ENCODE data around the gene KNDC1.
"Not testable (repeated sequence)": the region's sequence is repeated elsewhere in the genome, so short reads cannot be mapped to it uniquely, and the experiment has no call there.

KNDC1 gene

DNA sequence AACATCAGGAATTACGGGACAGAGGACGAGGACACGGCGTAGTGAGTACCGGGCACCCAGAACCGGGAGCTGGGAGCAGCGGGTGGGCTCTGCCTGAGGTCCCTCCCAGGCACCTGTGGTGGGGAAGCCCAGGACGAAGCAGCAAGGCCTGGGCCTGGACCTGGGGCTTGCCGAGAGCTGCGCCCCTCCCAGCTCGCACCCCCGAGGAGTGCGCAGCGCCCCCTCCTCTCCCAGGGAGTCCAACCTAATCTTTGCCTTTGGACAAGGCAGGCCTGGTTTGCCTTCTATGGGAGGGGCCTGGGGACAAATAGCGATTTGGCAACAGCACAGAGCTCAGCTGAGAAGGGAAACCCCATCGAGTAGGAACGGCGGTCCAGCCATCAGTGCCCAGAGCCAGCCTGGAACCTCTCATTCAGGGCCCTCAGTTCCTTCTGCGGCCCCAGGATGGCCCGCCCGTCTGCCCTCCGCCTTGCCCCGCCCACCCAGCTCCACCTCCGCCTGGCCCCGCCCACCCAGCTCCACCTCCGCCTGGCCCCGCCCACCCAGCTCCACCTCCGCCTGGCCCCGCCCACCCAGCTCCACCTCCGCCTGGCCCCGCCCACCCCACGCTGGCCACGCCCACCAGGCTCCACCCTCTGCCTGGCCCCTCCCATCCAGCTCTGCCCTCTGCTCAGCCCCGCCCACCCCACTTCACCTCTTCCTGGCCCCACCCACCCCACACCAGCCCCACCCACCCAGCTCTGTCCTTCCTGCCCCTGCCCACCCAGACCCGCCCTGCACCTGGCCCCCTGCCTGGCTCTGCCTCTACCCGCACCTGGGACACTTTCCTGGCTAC lies 32.5 kb upstream of the KNDC1 start:
- no peak for DNase-seq

DNA sequence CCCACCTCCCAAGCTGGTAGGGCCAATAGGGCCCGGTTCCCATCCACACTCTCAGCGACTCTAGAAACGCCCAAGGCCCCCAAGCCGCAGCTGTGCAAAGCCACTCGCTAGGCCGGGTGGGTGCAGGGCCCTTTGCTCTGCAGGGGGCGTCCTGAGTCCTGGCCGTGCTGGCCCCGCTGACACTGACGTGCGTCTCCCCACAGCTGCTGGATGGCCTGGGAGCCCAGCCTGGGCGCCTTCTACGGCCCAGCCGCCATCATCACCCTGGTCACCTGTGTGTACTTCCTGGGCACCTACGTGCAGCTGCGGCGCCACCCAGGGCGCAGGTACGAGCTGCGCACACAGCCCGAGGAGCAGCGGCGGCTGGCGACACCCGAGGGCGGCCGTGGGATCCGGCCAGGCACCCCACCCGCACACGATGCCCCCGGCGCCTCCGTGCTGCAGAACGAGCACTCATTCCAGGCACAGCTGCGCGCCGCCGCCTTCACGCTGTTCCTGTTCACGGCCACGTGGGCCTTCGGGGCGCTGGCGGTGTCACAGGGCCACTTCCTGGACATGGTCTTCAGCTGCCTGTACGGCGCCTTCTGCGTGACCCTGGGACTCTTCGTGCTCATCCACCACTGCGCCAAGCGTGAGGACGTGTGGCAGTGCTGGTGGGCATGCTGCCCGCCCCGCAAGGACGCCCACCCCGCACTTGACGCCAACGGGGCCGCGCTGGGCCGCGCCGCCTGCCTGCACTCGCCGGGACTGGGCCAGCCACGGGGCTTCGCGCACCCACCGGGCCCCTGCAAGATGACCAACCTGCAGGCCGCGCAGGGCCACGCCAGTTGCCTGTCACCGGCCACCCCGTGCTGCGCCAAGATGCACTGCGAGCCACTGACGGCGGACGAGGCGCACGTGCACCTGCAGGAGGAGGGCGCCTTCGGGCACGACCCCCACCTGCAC lies 31.6 kb upstream of the KNDC1 start:
- no peak for DNase-seq

DNA sequence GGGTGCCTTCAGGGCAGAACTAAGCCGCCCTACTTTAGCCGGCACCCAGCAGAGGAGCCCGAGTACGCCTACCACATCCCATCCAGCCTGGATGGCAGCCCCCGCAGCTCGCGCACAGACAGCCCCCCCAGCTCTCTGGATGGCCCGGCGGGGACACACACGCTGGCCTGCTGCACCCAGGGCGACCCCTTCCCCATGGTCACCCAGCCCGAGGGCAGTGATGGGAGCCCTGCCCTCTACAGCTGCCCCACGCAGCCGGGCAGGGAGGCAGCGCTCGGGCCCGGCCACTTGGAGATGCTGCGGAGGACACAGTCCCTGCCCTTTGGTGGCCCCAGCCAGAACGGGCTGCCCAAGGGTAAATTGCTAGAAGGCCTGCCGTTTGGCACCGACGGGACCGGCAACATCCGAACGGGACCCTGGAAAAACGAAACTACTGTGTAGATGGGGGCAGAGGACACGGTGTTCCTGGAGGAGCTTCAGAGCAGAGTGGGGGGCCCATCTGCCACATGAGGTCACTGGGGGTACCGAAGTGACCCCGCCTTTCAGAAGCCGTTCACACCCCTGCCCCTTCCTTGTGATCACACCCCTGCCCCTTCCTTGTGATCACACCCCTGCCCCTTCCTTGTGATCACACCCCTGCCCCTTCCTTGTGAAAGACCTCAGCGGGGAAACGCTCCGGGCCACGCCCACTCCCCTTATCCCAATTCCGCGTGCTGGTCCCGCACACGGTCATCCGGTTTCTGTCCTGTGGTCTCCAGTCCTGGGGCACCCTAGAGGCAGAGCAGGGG lies 30.8 kb upstream of the KNDC1 start:
- no peak for DNase-seq

DNA sequence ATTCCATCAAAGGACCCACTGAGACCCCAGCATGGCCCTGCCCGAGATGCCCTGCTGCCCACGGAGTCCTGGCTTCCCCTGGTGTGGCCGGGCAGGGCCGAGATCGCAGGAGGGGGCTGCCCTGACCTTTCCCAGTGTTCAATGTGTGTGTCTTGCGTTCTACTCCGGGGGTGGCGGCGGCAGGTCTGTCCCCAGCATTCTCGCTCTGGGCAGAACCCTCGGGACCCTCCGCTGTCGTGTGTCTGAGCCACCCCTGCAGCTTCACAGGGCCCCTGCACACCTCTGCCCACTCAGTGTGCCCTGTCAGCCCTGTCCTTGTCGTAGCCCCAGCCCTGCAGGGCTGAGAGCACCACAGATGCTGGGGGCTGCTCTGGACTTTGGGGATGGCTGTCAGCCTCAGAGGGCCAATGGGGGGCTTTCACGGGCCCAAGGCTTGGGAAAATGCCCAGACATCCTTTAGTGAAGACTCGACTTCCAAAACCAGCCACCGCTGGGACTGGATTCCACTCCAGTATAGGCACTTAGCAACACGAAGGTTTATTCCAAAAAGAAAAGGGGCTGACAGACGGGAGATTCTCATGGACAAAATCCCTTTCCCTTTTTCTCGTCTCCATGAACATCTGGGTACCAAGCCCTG lies 30.0 kb upstream of the KNDC1 start:
- no peak for DNase-seq

DNA sequence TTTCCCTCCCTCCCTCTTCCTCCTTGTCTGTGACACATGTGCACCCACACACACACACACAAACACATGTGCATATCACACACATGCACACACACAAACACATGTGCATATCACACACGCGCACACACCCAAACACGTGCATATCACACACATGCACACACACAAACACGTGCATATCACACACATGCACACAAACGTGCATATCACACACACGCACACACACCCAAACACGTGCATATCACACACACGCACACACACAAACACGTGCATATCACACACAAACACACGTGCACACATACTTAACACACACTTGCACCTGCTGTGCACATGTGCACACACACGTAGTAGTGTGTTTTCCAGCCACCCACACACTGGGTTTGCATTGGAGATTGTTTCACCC lies 29.4 kb upstream of the KNDC1 start:
- DNase-seq, result no peak

DNA sequence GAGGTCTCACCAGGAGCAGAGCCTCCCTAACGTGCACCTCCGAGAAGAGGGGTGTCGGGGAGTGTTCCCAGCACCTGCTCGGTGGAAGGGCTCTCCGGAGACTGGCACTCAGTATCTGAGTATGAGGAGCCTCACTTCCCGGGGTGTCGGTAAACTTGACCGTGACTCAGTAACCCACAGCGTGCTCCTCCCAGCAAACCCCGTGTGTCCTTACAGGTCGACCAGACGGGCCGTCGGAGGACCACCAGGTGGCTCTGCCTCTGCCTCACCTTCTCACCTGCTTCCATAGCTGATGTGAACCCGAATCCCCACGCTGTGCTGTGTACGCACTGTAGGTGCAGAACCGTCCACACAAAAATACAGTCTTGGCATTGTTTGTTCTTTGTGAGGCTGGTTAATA lies 29.0 kb upstream of the KNDC1 start:
- DNase-seq, result no peak

DNA sequence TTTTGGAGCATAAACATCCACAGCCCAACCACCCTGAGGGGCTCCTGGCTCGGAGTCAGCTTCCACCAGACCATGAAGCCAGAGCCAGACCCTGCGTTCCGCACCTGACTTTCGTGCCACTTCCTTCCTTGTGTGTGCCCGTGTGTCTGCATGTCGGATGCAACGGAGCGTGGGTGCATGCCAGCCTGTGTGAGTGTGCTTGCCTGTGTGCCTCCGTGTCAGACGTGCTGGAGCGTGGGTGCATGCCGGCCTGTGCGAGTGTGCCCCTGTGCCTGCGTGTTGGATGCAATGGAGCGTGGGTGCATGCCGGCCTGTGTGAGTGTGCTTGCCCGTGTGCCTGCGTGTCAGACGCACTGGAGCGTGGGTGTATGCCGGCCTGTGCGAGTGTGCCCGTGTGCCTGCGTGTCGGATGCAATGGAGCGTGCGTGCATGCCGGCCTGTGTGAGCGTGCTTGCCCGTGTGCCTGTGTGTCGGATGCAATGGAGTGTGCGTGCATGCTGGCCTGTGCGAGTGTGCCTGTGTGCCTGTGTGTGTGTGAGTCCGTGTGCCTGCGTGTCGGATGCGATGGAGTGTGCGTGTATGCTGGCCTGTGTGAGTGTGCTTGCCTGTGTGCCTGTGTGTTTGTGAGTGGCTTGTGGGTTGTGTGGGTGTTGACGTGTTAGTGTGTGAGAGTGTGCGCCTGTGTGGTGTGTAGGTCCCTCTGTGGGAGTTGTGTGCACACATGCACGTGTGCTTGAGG lies 28.1 kb upstream of the KNDC1 start:
- DNase-seq, result no peak

DNA sequence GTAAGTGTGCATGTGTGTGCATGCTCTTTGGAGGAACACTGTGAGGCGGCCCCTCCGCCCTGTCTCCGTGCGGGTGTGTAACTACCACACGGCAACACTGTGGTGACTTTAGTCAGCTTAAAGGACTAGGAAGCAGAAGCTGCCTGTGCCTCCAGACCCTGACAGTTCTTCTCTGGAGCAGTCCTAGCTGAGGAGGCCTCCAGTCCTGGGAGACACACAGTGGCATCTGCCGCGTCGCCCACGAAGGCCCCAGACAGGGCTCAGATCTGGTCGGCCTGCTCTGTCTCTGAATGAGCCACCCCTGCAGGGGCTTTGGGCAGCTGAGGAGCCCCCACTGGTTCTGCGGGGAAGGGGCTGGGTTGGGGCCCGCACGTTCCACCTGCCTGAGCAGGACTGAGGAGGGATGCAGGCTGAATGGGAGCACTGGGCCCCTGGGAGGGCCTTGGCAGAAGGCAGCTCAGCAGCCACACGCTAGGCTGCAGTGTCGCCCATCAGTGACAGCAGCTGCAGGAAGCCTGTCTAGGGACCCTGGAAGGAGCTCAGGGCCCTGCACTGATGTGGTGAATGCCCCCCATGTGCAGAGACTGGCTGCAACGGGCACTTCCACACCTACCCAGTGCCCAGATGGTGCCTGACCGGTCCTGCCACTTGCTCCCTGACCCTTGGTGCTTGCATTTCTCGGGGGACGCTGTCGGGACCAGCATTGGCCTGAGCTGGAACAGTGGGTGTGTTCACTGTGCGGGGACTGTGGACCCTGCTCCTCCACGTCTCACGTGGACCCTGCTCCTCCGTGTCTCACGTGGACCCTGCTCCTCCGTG lies 27.3 kb upstream of the KNDC1 start:
- no peak for DNase-seq

DNA sequence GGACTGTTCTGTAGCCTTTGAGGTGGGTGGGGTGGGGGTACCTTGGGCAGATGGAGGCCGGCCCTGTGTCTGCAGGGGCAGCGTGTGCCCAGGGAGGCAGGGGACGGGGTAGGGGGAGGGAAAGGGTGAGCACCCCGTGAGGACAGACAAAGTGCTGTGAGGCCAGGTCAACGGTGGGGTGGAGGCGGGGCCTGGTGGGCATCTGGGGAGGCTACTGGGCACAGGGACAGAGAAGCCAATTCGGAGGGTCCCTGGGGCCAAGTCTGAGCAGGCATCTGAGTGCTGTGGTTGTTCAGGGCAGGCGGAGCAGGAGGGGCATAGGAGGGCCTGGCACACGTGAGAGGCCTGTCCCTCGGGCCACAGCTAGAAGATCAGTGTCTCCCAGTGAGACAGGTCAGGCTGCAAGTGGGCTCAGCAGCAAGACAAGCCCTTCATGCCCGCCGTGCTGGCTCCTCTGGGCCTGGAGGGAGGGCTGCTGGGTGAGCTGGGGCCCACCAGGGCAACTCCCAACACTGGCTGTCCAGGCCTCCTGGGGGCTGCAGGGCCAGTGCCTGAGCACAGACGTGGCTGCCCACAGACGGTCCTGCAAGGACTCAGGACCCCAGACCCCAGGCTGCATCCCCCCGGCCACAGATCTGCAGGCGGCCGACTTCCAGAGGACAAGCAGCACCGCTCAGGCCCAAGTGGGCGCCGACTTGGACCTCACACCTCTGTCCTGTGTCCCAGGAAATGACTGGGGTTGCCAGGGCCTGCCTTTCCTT lies 26.4 kb upstream of the KNDC1 start:
- no peak for DNase-seq

DNA sequence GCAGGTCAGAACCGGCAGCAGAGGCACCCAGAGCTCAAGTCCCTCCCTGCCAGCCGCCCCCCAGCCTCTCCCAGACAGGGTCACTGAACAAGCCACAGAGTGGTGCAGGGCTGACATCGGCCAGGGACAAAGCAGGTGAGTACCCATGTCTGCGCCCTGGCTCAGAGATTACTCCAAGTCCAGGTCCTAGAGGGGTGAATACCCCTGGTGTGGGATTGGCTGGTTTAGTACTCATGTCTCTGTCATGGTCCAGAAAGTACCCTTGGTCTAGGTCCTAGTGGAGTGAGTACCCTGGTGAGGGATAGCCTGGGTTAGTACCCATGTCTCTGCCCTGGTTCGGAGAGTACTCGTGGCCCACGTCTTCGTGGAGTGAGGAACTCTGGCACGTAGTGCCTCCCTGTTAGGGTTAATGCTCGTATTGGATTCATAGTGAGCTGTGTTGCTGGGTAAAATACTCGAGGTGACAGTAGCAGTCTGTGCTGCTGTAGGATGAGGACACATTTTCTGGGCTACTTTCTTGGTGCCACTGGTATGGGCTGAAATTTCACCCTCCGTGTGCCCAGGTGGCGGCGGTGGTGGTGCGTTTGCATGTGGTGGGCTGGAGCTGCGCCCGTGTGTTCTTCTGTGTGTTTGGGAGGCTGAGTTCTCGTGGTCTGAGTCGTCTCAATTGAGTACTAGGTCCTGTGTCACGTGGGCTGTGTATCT lies 25.5 kb upstream of the KNDC1 start:
- DNase-seq, result no peak

DNA sequence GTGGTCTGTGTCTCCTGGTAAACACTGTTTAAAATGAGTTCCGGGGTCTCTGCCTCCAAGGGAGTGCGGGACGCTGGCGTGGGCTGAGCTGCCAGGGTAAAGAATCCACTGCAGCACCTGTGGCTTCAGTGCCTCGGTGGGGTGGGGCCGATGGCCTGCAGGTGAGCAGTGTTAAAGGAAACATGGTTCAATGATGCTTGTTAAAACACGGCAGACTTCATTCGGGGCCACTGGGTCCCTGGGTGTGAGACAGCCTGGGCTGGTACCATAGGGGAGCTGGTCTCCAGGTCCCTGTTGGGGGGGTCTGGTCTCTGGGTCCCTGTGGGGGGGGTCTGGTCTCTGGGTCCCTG lies 24.9 kb upstream of the KNDC1 start:
- DNase-seq, result no peak

DNA sequence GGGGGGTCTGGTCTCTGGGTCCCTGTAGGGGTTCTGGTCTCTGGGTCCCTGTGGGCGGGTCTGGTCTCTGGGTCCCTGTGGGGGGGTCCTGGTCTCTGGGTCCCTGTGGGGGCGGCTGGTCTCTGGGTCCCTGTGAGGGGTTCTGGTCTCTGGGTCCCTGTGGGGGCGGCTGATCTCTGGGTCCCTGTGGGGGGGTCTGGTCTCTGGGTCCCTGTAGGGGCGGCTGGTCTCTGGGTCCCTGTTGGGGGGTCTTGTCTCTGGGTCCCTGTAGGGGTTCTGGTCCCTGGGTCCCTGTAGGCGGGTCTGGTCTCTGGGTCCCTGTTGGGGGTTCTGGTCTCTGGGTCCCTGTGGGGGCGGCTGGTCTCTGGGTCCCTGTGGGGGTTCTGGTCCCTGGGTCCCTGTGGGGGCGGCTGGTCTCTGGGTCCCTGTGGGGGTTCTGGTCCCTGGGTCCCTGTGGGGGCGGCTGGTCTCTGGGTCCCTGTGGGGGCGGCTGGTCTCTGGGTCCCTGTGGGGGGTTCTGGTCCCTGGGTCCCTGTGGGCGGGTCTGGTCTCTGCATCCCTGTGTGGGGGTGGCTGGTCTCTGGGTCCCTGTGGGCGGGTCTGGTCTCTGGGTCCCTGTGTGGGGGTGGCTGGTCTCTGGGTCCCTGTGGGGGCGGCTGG lies 22.4 kb upstream of the KNDC1 start:
- DNase-seq, result not testable (repeated sequence)

DNA sequence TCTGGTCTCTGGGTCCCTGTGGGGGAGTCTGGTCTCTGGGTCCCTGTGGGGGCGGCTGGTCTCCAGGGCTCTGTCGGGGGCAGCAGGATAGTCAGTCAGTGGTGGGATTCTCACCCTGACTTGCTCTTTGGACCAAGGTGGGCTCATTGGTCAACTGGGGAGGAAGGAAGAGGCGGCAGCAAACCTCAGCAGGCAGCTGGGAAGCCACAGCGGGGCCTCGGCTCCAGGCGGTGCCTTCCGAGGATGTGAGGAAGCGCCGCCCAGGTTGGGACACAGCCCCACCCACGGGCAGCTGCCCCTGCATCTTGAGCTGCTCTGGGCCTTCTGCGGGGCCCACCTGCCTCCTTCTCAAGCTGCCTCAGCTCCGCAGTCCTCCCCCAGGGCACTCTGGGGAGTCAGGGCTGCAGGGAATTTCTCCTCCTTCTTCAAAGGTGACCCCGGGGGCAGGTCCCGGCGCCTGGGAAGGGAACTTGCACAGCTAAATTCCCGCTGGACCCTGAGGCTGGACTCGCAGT lies 20.4 kb upstream of the KNDC1 start:
- no peak for DNase-seq

DNA sequence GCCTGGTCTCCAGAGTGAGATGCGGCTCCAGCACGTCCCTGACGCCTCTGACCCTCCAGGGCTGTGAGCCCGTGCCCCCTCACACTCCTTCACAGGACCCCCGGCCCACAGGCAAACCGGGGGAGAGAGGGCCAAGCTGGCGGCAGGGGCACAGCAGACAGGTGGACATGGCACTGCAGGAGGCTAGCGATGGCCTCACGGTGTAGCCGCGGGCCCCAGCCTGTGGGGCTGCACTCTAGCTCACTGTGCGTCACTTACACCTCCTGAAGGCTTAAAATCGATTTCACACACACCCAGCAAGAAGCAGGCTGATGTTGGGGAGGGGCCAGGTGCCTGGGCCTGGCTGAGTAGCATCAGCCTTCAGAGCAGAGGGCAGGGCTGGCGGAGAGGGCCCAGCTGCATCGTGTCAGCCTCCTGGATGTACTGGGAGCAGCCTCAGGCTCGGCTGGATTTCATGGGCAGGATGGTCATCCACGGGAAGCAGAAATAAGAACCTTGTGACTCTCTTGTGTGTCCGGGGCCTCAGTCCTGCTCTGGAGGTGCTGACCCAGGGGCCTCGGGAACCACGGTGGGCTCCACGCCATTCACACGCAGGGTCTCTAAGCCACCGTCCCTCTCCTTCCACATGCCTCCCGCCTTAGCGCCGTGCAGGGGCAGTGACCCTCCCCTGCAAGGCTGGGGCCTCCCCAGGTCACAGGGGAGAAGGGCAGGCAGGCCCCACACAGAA lies 19.4 kb upstream of the KNDC1 start:
- DNase-seq, result no peak

DNA sequence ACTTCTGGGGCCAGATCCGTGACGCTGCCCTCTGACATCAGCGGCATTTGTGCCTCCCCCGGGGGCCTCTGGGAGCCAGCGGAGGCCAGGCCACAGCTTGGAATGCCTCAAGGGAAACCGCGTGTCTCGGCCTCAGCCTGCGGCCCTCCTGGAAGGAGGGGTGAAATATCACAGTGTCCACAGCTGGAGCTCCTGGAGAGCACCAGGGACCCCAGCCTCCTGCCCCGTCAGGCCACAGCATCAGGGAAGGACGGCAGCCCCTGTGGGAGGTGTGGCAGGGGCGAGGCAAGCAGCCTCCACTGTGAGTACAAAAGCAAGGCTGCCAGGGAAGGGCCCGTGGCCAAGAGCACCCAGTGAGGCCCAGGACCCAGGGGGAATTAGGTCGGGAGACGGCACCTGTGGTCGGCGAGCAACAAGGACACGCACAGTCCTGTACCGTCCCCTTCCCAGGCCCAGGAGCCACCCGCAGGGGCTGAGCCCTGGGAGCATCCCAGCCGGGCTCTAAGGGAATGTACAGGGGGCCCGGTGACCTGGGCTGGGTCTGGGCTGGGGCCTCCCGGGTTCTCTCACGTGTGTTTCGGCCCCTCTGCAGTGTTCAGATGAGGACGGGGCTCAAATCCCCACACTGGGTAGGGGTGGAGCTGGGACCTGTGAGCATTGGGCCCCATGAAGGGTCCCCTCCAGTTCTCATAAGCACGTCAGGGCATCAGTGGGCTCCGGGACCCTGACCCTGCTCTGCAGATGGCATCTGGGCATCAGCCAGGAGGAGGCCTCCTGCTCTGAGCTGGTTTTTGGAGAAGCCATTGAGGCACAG lies 18.7 kb upstream of the KNDC1 start:
- no peak for DNase-seq

DNA sequence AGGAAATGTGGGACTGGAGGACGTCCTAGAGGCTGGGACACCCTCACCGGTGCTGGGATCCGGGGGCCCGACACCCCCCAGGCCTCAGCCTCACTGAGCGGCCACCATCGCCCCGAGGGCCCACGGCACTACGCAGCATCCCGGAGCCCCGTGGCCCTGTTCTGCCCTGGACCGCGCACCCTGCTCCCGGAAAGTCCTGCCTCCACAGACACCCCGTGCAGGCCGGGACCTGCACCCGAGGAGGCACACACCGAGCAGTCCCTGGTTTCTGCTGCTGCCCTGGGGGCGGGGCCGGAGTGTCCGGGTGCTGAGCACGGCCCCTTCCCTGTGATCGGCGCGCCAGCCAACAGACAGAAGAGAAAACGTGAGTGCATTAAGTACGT lies 18.1 kb upstream of the KNDC1 start:
- DNase-seq, result no peak

DNA sequence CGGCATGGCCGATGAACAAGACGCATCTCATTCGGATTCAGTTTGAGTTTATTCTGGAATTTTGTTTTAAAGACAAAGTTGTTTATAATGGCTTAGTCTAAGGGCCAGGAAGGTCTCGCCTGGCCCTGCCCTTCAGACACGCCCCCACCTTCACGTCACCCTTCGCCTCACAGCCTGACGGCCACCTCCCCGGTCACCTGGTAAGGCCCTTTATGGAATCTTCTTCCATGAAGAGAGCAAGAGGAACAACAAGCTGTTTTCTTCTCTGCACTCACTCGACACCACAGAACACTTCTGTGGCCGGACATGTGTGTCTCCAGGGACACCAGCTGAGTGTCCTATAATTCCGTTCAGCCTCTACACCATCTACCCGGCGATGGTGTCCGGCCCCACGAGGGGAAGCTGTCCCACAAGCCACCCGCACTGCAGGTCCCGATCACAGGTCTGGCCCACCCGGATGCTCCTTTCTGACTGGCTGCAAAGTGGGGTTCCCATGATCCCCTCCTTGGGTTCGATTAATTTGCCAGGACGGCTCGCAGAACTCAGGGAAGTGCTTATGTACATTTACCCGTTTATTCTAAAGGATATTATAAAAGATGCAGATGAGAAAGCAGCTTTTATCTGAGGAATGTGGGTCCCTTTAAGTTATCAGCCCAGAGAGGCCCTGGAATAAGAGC lies 17.4 kb upstream of the KNDC1 start:
- DNase-seq, result no peak

Measured in NCI-H187 (cell line).